SU-DHL-6 (cell line): ENCODE data around the gene ELMO3.

Experiments
- H2AFZ ChIP-seq: fragments of 200-600 bp; sonication (generic); 2 replicates; pipeline ENCODE4 v1.6.1; 2014; ENCODE audit warnings: low read depth, mild to moderate bottlenecking, moderate library complexity, mixed read lengths, antibody characterized with exemption, low read length; ENCODE audit not compliant: severe bottlenecking
- H3F3A ChIP-seq: fragments of 200-600 bp; shearing (Covaris generic); 2 replicates; pipeline ENCODE4 v1.6.0; 2016; ENCODE audit warnings: antibody characterized with exemption, mild to moderate bottlenecking; ENCODE audit not compliant: insufficient read depth
- H3K27ac ChIP-seq: fragments of 200-600 bp; sonication (generic); 2 replicates; pipeline ENCODE4 v1.5.1; 2016; ENCODE audit warnings: low read depth, mild to moderate bottlenecking, low read length, moderate library complexity, mixed read lengths
- H3K27me3 ChIP-seq: fragments of 200-600 bp; sonication (generic), shearing (Covaris generic); 2 replicates; pipeline ENCODE4 v1.6.0; 2014; ENCODE audit warnings: mild to moderate bottlenecking, low read length
- H3K36me3 ChIP-seq: fragments of 200-600 bp; sonication (generic); 2 replicates; pipeline ENCODE4 v1.6.1; 2014; ENCODE audit warnings: mild to moderate bottlenecking, low read length, mixed read lengths
- H3K4me2 ChIP-seq: fragments of 300-600, 200-600 bp; shearing (Covaris generic), sonication (generic); 2 replicates; pipeline ENCODE4 v1.6.0; 2014; ENCODE audit warnings: low read length, low read depth, mild to moderate bottlenecking; ENCODE audit not compliant: poor library complexity, severe bottlenecking
- H3K4me3 ChIP-seq: fragments of 200-600 bp; sonication (generic); 2 replicates; pipeline ENCODE4 v1.5.1; 2014; ENCODE audit warnings: antibody characterized with exemption, low read length, mild to moderate bottlenecking, mixed read lengths; ENCODE audit not compliant: insufficient read depth, poor library complexity, severe bottlenecking
- H3K79me2 ChIP-seq: fragments of 200-600 bp; sonication (generic); 2 replicates; pipeline ENCODE4 v1.6.1; 2014; ENCODE audit warnings: mild to moderate bottlenecking, low read length, moderate library complexity; ENCODE audit not compliant: insufficient read depth
- H3K9ac ChIP-seq: fragments of 200-600 bp; sonication (generic); 2 replicates; pipeline ENCODE4 v1.7.0; 2014; ENCODE audit warnings: mild to moderate bottlenecking, low read length
- H3K9me2 ChIP-seq: fragments of 200-600 bp; sonication (generic); replicated peaks from 2 replicates; pipeline ENCODE4 v1.6.1; 2014; ENCODE audit warnings: low read length; ENCODE audit not compliant: insufficient read depth
- H3K9me3 ChIP-seq: fragments of 200-600 bp; sonication (generic); 2 replicates; pipeline ENCODE4 v1.6.1; 2014; ENCODE audit warnings: low read length, mixed read lengths; ENCODE audit not compliant: insufficient read depth
- H4K20me1 ChIP-seq: fragments of 200-600 bp; sonication (generic); 2 replicates; pipeline ENCODE4 v1.6.1; 2014; ENCODE audit warnings: low read depth, mild to moderate bottlenecking, antibody characterized with exemption, low read length, moderate library complexity, mixed read lengths
- EZH2phosphoT487 ChIP-seq: fragments of 200-600 bp; sonication (generic), shearing (Covaris generic); conservative IDR thresholded peaks from 2 replicates; pipeline ENCODE4 v1.6.1; 2018; ENCODE audit warnings: mild to moderate bottlenecking, antibody characterized with exemption, low read length, moderate library complexity, mixed read lengths
- TF ChIP-seq, protein P1 (sequence below): fragments of 200-600 bp; sonication (generic); IDR thresholded peaks from one replicate; pipeline ENCODE4 v1.5.1; 2017; ENCODE audit warnings: antibody characterized with exemption, mild to moderate bottlenecking, low read length, moderate library complexity; ENCODE audit not compliant: insufficient read depth, poor library complexity, severe bottlenecking

ELMO3 gene

GRCh38 chr16:67206129-67206837 is 7.4 kb downstream of the ELMO3 start:
- H3K36me3 ChIP-seq, result no peaks in the 10 kb centered on the region
- no peak for TF ChIP-seq EZH2phosphoT487
- TF ChIP-seq, protein P1, sequence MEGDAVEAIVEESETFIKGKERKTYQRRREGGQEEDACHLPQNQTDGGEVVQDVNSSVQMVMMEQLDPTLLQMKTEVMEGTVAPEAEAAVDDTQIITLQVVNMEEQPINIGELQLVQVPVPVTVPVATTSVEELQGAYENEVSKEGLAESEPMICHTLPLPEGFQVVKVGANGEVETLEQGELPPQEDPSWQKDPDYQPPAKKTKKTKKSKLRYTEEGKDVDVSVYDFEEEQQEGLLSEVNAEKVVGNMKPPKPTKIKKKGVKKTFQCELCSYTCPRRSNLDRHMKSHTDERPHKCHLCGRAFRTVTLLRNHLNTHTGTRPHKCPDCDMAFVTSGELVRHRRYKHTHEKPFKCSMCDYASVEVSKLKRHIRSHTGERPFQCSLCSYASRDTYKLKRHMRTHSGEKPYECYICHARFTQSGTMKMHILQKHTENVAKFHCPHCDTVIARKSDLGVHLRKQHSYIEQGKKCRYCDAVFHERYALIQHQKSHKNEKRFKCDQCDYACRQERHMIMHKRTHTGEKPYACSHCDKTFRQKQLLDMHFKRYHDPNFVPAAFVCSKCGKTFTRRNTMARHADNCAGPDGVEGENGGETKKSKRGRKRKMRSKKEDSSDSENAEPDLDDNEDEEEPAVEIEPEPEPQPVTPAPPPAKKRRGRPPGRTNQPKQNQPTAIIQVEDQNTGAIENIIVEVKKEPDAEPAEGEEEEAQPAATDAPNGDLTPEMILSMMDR, result no peak
- no peaks in the 10 kb centered on the region for H4K20me1 ChIP-seq
- H3F3A ChIP-seq, result no peaks in the 10 kb centered on the region
- no peaks in the 10 kb centered on the region for H3K9me3 ChIP-seq
- H3K4me2 ChIP-seq, result no peak overlapping the region
- H3K79me2 ChIP-seq, result no peaks in the 10 kb centered on the region
- no peak overlapping the region for H3K9ac ChIP-seq
- no peak overlapping the region for H3K27ac ChIP-seq
- H3K9me2 ChIP-seq, result no peaks in the 10 kb centered on the region
- H2AFZ ChIP-seq, result no peak overlapping the region
- H3K27me3 ChIP-seq, result no peaks in the 10 kb centered on the region
- H3K4me3 ChIP-seq, result no peak overlapping the region

DNA sequence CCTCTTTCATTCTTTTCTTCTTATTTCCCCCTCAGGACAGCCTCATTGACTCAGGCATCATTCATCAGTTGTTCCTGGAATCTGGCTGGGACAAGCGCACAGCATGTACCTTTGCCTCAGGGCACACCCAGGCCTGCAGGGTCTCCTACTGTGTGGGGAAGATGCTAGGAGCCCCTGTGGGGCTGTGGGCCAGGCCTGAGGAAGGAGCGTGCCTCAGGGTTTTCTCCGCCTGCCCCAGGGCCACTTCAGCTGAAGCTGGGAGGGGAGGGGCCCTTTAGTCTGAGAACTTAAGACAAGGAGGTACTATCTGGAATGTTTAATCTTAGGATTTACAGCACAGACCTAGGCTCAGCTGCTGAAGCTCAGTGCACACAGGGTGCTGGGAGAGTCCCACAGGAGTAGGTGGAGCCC is 7.9 kb downstream of the ELMO3 start:
- Histone ChIP-seq H3K9ac (no peak overlapping the region), H3K4me3 (no peak overlapping the region), H3K9me2 (no peaks in the 10 kb centered on the region), H2AFZ (no peak overlapping the region), H3K27ac (no peak overlapping the region), H3K36me3 (no peaks in the 10 kb centered on the region), H3K9me3 (no peaks in the 10 kb centered on the region), H3K4me2 (no peak overlapping the region), H3K27me3 (no peaks in the 10 kb centered on the region), H3F3A (no peaks in the 10 kb centered on the region), H3K79me2 (no peaks in the 10 kb centered on the region), H4K20me1 (no peaks in the 10 kb centered on the region)
- TF ChIP-seq EZH2phosphoT487, result no peak
- TF ChIP-seq, protein P1, result no peak

DNA sequence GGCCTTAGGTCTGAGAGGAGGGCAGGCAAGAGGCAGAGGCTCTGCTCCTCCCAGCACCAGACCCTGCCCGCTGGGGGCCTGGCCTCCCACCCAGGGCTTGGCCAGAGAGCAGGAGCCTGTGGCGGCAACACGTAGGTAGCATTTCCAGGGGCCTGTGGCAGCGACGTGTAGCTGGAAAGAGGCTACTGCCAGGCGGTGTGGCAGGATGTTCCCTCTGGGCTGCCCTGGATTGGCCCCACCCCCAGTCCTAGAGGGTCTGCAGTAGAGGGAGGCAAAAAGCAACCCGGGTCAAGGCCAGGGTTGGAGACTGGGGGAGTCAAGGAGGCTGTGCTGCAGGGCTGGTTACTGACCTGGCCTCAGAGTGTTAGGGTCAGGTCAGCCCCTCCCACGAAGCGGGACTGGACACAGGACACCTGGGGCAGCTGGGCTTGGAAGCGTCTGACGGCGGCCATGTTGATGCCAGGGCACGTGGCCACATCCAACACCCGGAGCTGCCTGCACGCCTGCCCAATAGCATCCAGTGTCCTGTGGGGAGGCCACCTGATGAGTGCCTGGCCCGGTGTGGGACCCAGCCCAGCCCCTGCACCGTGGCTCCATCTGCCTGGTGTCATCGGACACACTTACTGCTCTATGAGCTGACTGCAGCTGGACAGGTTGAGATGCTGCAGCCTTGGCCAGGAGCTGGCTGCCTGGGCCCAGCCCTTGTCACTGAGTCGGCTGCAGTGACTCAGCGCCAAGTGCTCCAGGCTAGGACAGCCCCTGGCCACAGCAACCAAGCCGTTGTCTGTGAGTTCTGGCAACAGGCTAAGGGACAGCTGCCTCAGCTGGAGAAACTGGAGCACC is 8.5 kb downstream of the ELMO3 start:
- Histone ChIP-seq H3K4me3 (no peak overlapping the region), H3K27ac (no peak overlapping the region), H3F3A (no peaks in the 10 kb centered on the region), H4K20me1 (no peaks in the 10 kb centered on the region), H3K36me3 (no peaks in the 10 kb centered on the region), H3K79me2 (no peaks in the 10 kb centered on the region), H3K9me3 (no peaks in the 10 kb centered on the region), H3K4me2 (no peak overlapping the region), H3K9ac (no peak overlapping the region), H2AFZ (no peak overlapping the region), H3K9me2 (no peaks in the 10 kb centered on the region), H3K27me3 (no peaks in the 10 kb centered on the region)
- no peak for TF ChIP-seq EZH2phosphoT487
- TF ChIP-seq, protein P1, result no peak
